Activated naive CD4-positive, alpha-beta T cell treated with anti-CD3 and anti-CD28 coated beads, Interleukin-2, amount 10 ng/mL, durations not matched to agents 7 days and 5 days (primary cell): ENCODE results near the gene TPPP2.

Experiments used
- CTCF ChIA-PET: fragments of 350-600 bp; sonication (Branson Sonifier 250); formaldehyde crosslinking; loops from one replicate; lab custom pipeline; 2021; ENCODE audit warnings: antibody characterized with exemption; lab: Charles Lee
- DNase-seq: peaks from one replicate; pipeline ENCODE4 v3.0.0-alpha.2; 2020
- H3K27ac Mint-ChIP-seq: one replicate; pipeline ENCODE4 v1.8.0; 2021; ENCODE audit warnings: mild to moderate bottlenecking, moderate library complexity, mixed read lengths
- H3K27me3 Mint-ChIP-seq: one replicate; pipeline ENCODE4 v1.8.0; 2021; ENCODE audit warnings: mild to moderate bottlenecking, mixed read lengths
- H3K36me3 Mint-ChIP-seq: one replicate; pipeline ENCODE4 v1.8.0; 2021; ENCODE audit warnings: mixed read lengths
- H3K4me1 Mint-ChIP-seq: one replicate; pipeline ENCODE4 v1.8.0; 2021; ENCODE audit warnings: mixed read lengths
- H3K4me3 Mint-ChIP-seq: one replicate; pipeline ENCODE4 v1.8.0; 2021; ENCODE audit warnings: mild to moderate bottlenecking, moderate library complexity, mixed read lengths
- H3K9me3 Mint-ChIP-seq: one replicate; pipeline ENCODE4 v1.8.0; 2021; ENCODE audit warnings: mixed read lengths

Gene TPPP2

GRCh38 chr14:21060614-21061346 lies 30.8 kb downstream of the TPPP2 start:
- DNase-seq, result no peak
- CTCF ChIA-PET, result interaction anchor here (1.4 to 3.0 kb wide), 3 partner anchors 32 to 46 kb away, joined by 3 to 12 read pairs (median 5); no protein-coding TSS in a partner anchor
- Mint-ChIP-seq H3K4me3 (no peak overlapping the region), H3K4me1 (no peaks in the 10 kb centered on the region), H3K9me3 (no peaks in the 10 kb centered on the region), H3K27me3 (peaks cover 50% of the 10 kb centered on the region), H3K36me3 (no peaks in the 10 kb centered on the region), H3K27ac (no peak overlapping the region)

GRCh38 chr14:21061347-21061668 lies 31.3 kb downstream of the TPPP2 start:
- Mint-ChIP-seq H3K27me3 (peaks cover 53% of the 10 kb centered on the region), H3K9me3 (no peaks in the 10 kb centered on the region), H3K36me3 (no peaks in the 10 kb centered on the region), H3K27ac (no peak overlapping the region), H3K4me3 (no peak overlapping the region), H3K4me1 (no peaks in the 10 kb centered on the region)
- CTCF ChIA-PET, result interaction anchor here (1.4 to 3.0 kb wide), 3 partner anchors 31 to 46 kb away, joined by 3 to 12 read pairs (median 5); no protein-coding TSS in a partner anchor
- DNase-seq, result no peak

GRCh38 chr14:21063479-21063878 lies 33.5 kb downstream of the TPPP2 start:
- Mint-ChIP-seq H3K36me3 (no peaks in the 10 kb centered on the region), H3K4me1 (peaks cover 2% of the 10 kb centered on the region), H3K4me3 (no peak overlapping the region), H3K9me3 (no peaks in the 10 kb centered on the region), H3K27ac (no peak overlapping the region), H3K27me3 (peaks cover 66% of the 10 kb centered on the region)
- no peak for DNase-seq
- CTCF ChIA-PET, result interaction anchor here (1.0 to 3.0 kb wide), 3 partner anchors 29 to 49 kb away, joined by 3 to 12 read pairs (median 5); no protein-coding TSS in a partner anchor

GRCh38 chr14:21066882-21067502 lies 37.0 kb downstream of the TPPP2 start:
- Mint-ChIP-seq H3K4me3 (no peak overlapping the region), H3K36me3 (no peaks in the 10 kb centered on the region), H3K27ac (no peak overlapping the region), H3K27me3 (peaks cover 87% of the 10 kb centered on the region), H3K4me1 (peaks cover 33% of the 10 kb centered on the region), H3K9me3 (no peaks in the 10 kb centered on the region)
- no peak for DNase-seq
- CTCF ChIA-PET, result interaction anchor here (0.6 to 4.4 kb wide), 11 partner anchors 9 to 148 kb away, joined by 3 to 72 read pairs (median 13); partner anchors contain the start of gene RNASE8

- Mint-ChIP-seq H3K4me1 (peaks cover 34% of the 10 kb centered on the region), H3K4me3 (peak overlapping the region; percentile 26), H3K36me3 (no peaks in the 10 kb centered on the region), H3K27me3 (peaks cover 90% of the 10 kb centered on the region), H3K27ac (no peak overlapping the region), H3K9me3 (no peaks in the 10 kb centered on the region)
- CTCF ChIA-PET, result interaction anchor here (0.7 to 4.4 kb wide), 14 partner anchors 11 to 81 kb away, joined by 3 to 72 read pairs (median 6); no protein-coding TSS in a partner anchor
- peak; percentile 58 for DNase-seq
Observed at GRCh38 chr14:21068521-21069387, 38.7 kb downstream of the TPPP2 start.

- CTCF ChIA-PET, result interaction anchor here (1.2 to 4.4 kb wide), 12 partner anchors 10 to 57 kb away, joined by 3 to 72 read pairs (median 22); no protein-coding TSS in a partner anchor
Observed at GRCh38 chr14:21069388-21070082, 39.5 kb downstream of the TPPP2 start.

GRCh38 chr14:21070083-21070609 lies 40.1 kb downstream of the TPPP2 start, which contains the start of gene ARHGEF40:
Gene ARHGEF40 (plus strand): TSS chr14:21070304. CDS start chr14:21070397, 93 bp downstream.
- CTCF ChIA-PET, result interaction anchor here (0.8 to 3.6 kb wide), 6 partner anchors 14 to 55 kb away, joined by 4 to 36 read pairs (median 21); no protein-coding TSS in a partner anchor
- no peak within 1 kb of the TSS for H3K27ac Mint-ChIP-seq
- H3K27me3 Mint-ChIP-seq, result peaks cover 97% of the 10 kb centered on the region
- H3K4me1 Mint-ChIP-seq, result peaks cover 34% of the 10 kb centered on the region
- H3K4me3 Mint-ChIP-seq, result peak within 1 kb of the TSS; percentile 52
- DNase-seq, result peak; percentile 38
- no peaks in the 10 kb centered on the region for H3K36me3 Mint-ChIP-seq
- H3K9me3 Mint-ChIP-seq, result no peaks in the 10 kb centered on the region

More at GRCh38 chr14:21069388-21070082, 39.5 kb downstream of the TPPP2 start:
- no peaks in the 10 kb centered on the region for H3K36me3 Mint-ChIP-seq
- peaks cover 34% of the 10 kb centered on the region for H3K4me1 Mint-ChIP-seq
- no peak for DNase-seq
- H3K27me3 Mint-ChIP-seq, result peaks cover 96% of the 10 kb centered on the region
- H3K9me3 Mint-ChIP-seq, result no peaks in the 10 kb centered on the region
- H3K4me3 Mint-ChIP-seq, result peak overlapping the region; percentile 52
- H3K27ac Mint-ChIP-seq, result no peak overlapping the region

GRCh38 chr14:21070610-21071224 lies 40.7 kb downstream of the TPPP2 start:
- H3K36me3 Mint-ChIP-seq, result no peaks in the 10 kb centered on the region
- H3K4me1 Mint-ChIP-seq, result peaks cover 34% of the 10 kb centered on the region
- no peaks in the 10 kb centered on the region for H3K9me3 Mint-ChIP-seq
- H3K27me3 Mint-ChIP-seq, result peaks cover 94% of the 10 kb centered on the region
- DNase-seq, result no peak
- peak overlapping the region; percentile 42 for H3K4me3 Mint-ChIP-seq
- H3K27ac Mint-ChIP-seq, result no peak overlapping the region
- CTCF ChIA-PET, result interaction anchor here (0.8 to 3.6 kb wide), 9 partner anchors 9 to 56 kb away, joined by 4 to 36 read pairs (median 7); no protein-coding TSS in a partner anchor

- no peak overlapping the region for H3K27ac Mint-ChIP-seq
- CTCF ChIA-PET, result interaction anchor here (0.8 to 3.6 kb wide), 9 partner anchors 9 to 56 kb away, joined by 4 to 36 read pairs (median 7); no protein-coding TSS in a partner anchor
- DNase-seq, result peak; percentile 62
- no peaks in the 10 kb centered on the region for H3K36me3 Mint-ChIP-seq
- H3K4me1 Mint-ChIP-seq, result peaks cover 34% of the 10 kb centered on the region
- H3K27me3 Mint-ChIP-seq, result peaks cover 93% of the 10 kb centered on the region
- H3K9me3 Mint-ChIP-seq, result no peaks in the 10 kb centered on the region
- H3K4me3 Mint-ChIP-seq, result peak overlapping the region; percentile 42
Observed at GRCh38 chr14:21071225-21072030, 41.4 kb downstream of the TPPP2 start.

GRCh38 chr14:21072031-21072473 lies 42.0 kb downstream of the TPPP2 start:
- DNase-seq, result no peak
- Mint-ChIP-seq H3K27ac (no peak overlapping the region), H3K4me1 (peaks cover 34% of the 10 kb centered on the region), H3K27me3 (peaks cover 89% of the 10 kb centered on the region), H3K36me3 (no peaks in the 10 kb centered on the region), H3K4me3 (no peak overlapping the region), H3K9me3 (no peaks in the 10 kb centered on the region)
- CTCF ChIA-PET, result interaction anchor here (1.0 to 3.6 kb wide), 7 partner anchors 8 to 57 kb away, joined by 4 to 36 read pairs (median 12); no protein-coding TSS in a partner anchor

GRCh38 chr14:21072781-21073339 lies 42.8 kb downstream of the TPPP2 start:
- peaks cover 88% of the 10 kb centered on the region for H3K27me3 Mint-ChIP-seq
- peaks cover 34% of the 10 kb centered on the region for H3K4me1 Mint-ChIP-seq
- no peaks in the 10 kb centered on the region for H3K36me3 Mint-ChIP-seq
- no peak overlapping the region for H3K4me3 Mint-ChIP-seq
- CTCF ChIA-PET, result interaction anchor here (0.6 to 3.6 kb wide), 4 partner anchors 16 to 101 kb away, joined by 3 to 36 read pairs (median 20); no protein-coding TSS in a partner anchor
- H3K9me3 Mint-ChIP-seq, result no peaks in the 10 kb centered on the region
- DNase-seq, result no peak
- H3K27ac Mint-ChIP-seq, result no peak overlapping the region
